NCI-H748 (cell line): ENCODE measurements around the gene ABCA2.
"Not testable (repeated sequence)": the region's sequence is repeated elsewhere in the genome, so short reads cannot be mapped to it uniquely, and the experiment has no call there.

ENCODE experiments used
- DNase-seq: peaks from one replicate; lab custom pipeline; 2025; ENCODE audit not compliant: unreplicated experiment; lab: John Stamatoyannopoulos, UW

ABCA2 gene

DNA sequence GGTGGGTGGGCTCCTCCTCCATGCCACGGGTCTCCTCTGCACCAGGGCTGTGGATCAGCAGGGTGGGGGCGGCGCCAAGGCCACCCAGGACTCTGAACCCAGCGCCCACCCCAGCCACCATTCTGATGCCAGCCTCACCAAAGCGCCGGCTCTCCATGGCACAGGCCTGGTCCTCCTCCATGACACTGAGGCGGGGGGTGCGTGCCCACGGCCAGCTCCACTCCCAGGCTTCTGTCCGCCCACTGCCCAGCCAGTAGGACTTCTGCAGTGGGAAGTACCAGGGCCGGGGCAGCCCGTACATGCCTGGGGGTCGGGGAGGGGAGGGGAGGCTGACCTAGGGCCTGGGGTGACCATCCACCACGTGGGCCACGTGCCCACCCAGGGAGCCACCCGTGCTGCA is 11.6 kb downstream of the ABCA2 start:
- DNase-seq, result no peak

DNA sequence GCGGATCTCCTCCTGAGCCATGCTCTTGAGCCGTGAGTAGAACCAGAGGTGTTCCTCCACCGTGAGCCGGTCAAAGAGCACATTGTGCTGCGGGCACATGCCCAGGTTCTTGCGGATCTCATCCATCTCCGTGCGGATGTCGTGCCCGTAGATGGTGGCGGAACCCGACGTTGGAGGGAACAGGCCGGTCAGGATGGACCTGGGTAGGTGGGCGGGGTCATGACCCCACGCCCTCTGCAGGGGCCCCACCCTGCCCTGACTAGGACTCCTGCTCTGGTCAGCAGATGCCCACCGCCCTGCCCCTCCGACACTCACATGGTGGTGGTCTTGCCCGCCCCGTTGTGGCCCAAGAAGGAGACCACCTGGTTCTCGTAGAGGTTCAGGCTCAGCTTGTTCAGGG is 12.1 kb downstream of the ABCA2 start:
- no peak for DNase-seq

DNA sequence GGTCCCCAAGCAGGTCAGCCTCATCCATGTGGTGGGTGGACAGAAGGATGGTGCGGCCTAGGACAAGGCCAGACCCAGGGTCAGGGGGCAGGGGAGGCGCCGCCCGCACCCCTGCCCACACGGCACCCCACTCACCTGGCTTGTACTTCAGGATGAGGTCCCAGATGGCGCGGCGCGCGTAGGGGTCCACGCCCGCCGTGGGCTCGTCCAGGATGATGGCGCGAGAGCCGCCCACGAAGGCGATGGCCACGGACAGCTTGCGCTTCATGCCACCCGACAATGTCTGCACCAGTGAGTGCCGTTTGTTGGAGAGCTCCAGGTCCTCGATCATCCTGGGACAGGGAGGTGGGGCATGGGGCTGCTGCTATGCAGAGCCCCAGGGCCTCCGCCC is 12.5 kb downstream of the ABCA2 start:
- DNase-seq, result no peak

DNA sequence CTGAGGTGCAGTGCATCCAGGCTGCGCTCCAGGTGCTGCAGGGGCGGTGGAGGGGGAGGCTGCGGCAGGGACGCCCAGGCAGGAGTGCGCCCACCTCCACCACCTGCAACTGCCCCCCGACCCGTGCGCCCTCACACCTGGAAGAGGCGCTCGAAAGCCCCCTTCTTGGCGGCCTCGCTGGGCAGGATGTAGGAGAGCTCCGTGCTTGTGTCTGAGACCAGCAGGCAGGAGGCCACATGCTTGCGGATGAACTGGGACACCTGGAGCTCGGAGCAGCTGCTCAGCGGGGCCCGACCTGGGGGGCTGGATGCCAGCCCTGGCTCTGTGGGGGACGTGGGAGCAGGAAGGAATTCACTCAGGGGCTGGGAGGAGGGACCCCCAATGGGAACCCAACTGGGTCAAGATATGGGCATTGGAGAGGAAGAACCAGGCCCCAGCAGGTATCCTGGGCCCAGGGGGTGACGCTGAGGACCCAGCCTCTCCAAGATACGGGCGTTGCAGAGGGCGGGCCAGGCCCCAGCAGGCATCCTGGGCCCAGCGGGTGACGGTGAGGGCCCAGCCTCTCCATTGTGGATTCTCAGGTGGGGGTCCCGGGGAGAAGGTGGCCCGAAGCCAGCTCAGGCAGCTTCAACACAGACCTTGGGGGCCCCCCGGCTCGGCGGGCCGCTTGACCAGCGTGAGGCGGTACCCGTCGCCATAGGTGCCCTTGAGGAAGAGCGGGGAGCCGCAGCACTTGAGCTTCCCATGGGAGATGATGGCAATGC is 13.1 kb downstream of the ABCA2 start:
- DNase-seq, result no peak

DNA sequence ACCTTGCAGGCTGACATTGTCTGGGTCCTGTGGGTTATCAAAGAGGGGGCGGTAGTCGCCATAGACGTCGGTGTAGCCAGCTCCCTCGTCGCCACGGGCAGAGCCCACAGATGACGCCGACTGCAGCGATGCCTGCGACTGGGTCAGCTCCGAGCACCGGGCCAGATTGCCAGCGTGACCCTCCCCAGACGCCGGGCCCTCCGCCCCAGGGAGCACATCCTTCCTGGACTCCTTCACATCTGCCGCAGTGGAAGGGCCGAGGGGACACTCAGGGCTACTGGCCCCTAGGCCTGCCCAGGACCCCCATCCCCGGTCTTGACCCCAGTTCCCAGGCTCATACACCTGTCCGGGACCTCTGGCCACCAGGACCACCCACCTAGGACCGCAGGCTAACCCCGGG is 13.9 kb downstream of the ABCA2 start:
- DNase-seq, result no peak

DNA sequence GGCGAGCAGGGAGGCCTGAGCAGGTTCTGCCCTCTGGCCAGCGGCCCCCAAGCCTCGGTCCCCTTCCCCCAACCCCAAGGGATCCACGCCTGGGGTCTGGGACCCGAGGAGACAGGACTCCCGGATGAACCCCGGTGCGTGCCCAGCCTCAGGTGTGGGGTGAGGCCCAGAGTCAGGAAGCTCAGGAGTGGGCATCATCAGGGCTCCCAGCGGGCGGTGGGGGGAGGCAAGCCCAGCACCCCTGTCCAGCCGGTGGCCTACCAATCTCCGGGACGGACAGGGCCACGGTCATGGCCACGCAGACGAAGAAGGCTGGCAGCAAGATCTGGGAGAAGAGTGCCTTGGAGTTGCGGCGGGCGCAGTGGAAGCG is 14.5 kb downstream of the ABCA2 start:
- DNase-seq, result no peak

DNA sequence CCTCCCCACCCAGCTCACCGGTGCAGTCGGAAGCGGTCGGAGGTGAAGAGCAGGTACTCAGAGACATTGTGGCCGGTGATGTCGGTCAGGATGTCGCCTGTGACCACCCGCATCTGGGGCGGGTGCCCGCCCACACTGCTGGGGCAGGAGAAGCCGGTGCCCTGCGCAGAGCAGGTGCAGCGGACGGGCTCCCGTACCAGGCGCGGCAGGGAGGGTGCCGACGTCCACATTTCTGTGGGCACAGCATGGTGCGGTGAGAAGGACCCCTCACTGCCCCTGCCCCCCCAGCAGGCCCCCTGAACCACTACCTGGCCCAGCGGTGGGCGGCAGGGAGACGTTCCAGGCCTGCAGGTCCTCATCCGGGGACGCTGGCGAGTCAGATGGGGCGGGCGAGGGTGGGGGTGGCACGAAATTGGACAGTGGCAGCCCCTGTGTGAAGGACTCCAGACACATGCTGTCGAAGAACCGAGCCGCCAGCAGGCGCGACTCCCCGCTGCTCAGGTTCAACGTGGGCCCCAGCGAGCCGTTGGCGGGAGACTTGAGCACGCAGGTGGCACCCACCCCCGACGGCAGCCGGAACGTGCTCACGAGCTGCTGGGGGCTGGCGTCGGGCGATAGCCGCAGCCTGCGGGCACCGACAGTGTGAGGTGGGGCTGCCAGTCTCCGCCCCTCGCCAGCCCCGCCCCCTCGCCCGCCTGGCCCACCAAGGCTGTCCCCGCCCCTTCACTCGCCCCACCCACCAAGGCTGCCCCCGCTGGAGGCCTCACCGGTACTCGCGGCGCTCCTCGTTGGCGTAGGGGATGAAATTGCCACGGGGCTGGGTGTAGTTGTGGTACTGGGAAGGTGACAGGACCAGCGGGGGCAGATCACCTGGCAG is 15.1 kb downstream of the ABCA2 start:
- DNase-seq, result no peak

DNA sequence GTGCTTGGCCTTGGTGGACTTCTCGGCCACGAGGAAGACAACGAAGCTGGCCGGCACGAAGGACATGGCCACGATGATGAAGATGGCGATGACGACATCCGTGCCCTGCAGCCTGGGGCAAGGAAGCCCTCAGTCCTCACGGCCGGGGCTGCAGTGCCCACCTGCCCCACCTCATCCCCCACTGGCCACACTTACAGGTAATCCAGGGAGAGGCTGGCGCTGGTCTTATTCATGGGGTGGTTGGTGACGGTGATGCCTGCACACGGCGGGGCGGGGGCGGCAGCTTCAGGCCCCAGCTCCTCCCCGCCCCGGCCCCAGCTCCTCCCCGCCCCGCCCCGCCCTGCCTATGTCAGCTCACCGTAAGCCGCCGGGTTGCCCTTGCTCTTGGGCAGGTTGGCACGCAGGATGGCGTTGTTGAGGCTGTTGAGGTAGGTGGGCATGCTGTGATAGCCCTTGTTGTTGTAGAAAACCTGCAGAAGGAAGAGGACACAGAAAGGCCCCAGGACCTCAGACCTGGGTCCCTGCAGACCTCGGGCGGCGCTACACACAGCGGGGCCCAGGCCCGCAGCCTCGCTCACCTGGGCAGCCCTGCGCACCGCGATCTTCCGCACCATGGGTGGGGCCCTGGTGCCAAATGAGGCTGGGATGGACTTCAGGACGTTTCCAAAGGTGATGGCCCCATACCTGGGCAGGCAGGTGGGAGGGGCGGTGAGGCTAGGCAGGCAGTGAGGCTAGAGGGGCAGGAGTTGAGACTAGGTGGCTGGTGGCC is 15.9 kb downstream of the ABCA2 start:
- no peak for DNase-seq

DNA sequence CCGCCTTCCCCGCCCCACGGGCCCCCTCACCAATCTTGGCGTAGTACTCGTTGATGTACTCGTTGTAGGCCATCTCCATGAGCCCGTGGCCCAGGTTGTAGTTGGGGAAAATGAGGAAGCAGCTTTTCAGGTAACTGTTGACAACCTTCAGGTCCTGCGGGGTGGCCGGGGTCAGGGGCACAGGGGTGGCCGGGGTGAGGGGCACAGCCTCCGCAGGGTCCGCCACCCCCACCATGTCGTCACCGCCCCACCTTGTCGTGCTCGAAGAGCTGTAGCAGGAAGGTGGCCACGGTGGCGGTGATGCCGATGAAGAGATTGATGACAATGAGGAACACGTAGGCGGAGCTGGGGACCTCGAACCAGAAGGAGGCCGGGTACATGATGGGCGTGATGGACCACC is 16.9 kb downstream of the ABCA2 start:
- no peak for DNase-seq

DNA sequence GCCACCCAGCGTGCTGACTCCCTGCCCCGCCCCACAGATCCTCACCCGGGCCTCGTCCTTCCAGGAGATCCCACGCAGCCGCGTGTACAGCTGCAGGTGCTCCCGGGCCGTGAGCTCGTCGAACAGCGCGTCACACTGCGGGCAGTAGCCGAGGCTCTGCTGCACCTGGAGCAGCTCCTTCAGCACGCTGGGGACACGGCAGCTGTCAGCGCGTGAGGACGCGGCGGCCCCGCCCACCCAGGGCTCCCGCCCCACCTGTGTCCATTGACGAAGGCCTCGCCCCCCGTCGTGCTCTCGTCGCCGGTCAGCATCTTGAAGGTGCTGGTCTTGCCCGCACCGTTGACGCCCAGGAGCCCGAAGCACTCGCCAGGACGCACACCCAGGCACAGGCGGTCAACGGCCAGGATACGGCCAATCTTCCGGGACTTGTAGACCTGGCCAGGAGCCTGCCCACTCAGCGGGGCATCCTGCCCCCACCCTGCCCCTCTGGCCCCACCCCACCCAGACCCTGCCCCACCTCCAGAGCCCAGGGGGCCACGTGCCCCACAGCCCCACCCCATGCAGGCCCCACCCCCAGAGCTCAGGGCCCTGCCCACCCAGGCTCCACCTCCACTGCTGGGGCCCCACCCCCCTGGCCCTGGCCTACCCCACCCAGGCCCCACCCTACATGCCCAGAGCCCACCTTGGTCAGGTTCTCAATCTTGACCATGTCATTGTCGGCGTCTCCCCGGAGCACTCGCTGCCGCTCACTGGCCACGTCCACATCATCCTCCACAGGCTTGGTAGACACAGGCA is 17.9 kb downstream of the ABCA2 start:
- DNase-seq, result no peak

DNA sequence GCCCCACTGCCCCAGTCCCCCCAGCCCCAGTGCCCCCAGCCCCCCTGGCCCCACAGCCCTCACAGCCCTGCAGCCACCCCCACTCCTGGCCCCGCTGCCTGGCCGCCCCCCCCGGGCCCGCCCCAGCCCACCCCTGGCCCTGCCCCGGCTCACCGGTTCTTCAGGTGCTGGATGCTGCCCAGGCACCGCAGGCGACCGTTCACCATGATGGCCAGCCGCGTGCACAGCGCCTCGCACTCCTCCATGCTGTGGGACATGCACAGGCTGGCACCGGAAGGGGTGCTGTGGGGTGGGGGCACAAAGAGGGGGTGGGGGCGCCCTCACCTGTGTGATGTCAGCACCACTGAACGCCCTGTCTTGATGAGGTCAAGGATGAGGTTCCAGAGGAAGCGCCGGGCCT is 18.8 kb downstream of the ABCA2 start:
- no peak for DNase-seq

DNA sequence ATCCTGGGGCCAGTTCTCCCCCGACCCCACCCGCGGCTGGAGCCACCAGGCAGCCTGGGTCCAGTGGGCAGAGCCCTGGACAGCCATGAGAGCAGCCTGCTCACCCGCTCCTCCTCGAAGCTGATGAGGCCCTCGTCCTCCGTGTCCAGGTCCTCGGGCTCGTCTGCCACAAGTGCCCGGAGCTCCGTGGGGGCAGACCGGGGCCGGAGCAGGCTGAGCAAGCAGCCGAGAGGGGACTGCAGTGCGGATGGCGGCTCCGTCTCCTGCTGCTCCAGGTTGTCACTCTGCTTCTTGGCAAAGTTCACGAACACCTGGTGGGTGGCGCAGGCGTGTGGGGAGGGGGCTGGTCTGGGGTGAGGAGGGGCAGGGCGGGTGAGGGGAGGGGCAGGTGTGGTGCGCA is 19.7 kb downstream of the ABCA2 start:
- no peak for DNase-seq

DNA sequence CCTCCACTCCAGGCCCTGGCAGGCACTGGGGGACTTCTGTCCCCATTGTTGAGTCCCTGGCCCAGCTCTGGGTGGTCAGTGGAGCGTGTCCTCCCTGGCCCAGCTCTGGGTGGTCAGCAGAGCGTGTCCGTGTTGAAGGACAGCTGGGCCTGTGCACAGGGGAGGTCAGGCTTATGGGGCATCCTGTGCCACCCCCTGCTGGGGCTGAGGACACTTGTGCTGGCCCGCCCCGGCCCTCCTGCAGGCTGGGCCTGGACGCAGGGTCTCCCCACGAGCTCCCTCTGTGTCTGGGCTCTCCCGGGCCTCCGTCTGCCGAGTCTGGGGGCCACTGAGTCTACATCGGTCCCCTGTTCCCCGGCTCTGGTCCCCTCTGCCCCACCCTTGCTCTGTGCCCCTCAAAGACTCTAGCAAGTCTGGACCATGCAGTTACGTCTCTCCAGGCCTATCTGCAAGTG is 20.2 kb downstream of the ABCA2 start:
- no peak for DNase-seq

DNA sequence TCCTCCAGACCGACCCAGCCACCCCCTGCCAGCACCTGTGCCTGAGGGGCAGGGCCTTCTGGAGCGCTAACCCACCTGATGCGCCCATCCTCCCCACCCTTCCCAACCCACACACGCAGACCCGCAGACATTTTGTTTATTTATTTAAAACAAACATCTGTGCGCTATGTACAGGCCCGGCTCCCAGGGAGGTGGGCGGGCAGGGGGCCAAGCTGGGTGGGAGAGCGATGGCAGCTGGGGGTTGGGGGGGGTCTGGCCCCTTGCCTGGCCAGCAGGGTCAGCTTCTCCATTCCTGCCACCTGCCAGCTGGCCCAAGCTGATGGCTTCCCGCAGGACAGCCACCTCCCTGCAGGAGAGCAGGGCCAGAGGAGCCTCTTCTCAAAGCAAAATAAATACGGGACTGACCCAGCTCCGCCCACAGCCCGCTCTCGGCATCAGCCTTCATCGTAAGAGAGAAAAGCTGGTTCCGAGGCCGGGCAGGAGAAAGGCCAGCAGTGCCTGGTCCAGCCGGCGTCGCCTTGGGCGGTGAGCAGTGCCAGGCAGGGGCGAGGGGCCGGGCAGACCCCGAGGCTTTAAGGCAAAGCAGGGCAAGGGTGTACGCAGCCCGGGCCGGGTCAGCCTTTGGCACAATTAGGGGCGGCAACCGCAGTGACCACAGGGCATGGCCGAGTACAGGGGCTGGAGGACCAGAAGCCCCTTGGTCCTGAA is 20.8 kb downstream of the ABCA2 start:
- peak; percentile 46 for DNase-seq

DNA sequence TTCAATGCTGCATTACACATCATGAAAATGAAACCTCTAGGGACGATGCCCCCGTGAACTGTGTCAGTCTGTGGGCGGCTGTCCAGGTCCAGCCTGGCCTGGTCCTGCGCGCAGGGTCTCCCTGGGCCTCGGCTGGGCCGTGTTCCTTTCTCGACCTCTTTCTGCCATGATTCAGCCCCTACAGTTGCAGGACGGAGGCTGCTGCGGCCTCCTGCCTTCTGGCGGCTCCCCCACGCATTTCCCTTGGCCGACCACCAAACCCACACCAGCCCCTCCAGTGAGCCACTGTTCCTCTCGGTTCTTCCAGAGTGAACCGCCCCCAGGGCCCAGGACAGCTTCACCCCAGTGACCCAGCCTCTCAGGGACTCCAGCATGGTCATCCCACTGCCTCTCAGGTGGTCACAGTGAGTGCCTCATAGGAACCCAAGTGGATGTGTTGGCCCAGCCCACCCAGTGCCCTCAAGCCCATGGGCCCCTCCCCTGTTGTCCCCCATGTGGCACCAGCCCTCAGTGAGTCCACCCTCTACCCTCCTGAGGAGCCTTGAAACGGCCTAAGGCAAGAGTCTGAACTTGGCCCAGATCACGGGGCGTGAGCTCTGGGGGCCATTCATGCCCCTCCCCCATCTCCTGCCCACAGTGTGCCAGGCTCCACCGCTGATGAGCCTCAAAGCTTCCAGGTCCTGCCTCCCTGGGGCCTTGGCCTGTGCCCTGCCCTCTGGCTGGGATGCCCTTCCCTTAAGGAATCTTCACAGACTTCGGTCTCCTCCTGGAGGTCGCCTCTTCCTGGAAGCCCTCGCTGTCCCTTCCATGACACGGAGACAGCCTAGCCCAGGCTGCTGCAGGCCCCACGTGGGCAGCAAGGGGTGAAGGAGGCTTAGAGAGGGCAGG is 21.7 kb downstream of the ABCA2 start:
- DNase-seq, result no peak

DNA sequence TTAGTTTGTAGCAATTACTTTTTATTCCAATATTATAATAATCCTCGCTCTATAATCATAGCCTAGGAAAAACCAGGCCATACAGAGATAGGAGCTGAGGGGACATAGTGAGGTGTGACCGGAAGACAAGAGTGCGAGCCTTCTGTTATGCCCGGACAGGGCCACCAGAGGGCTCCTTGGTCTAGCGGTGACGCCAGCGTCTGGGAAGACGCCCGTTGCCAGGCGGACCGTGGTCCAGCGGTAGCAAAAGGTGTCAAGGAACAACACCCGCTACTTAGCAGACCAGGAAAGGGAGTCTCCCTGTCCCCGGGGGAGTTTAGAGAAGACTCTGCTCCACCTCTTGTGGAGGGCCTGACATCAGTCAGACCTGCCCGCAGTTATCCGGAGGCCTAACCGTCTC is 23.8 kb downstream of the ABCA2 start:
- not testable (repeated sequence) for DNase-seq

DNA sequence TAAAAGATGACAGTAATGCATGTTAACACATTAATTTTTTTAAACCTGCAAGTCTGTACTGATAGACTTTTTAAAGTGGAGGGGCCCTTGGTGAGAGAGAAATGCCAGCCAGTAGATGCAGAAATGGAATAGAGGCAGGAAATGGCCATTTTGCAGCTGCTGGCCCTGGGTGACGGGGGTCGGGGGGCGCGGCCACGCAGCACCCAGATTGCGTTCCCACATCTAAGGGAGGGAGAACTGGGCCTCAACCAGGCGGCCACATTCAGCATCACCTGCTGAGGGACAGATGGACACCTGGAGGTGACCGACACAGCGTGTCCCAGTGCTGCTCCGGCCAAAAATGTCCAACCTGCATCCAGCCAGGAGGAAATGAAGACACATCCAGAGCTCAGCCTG is 25.4 kb downstream of the ABCA2 start:
- DNase-seq, result no peak

DNA sequence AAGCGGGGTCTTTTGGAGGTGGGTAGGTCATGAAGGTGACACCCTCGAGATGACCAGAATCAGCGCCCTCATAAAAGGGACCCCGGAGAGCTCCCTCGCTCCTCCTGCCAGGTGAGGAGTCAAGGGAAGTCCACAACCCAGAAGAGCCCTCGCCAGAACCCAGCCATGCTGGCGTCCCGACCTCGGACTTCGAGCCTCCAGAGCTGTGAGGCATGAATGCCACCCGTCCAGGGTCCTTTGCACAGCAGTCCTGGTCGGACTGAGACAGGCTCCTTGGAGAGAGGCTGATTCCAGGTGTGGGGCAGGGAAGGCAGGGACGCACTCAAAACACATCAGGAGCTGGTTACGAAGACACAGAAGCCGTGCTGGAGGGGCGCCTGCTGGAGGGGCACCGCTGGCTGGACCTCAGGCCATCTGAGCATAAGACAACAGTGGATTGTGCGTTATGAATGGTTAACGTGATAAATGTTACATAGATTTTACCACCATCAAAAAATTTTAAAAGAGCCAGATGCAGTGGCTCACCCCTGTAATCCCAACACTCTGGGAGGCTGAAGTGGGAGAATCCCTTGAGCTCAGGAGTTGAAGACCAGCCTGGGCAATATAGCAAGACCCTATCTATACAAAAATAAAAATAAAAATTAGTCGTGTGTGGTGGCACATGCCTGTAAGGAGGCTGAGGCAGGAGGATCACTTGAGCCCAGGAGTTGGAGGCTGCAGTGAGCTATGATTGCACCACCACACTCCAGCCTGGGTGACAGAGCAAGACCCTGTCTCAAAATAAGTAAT is 26.0 kb downstream of the ABCA2 start:
- DNase-seq, result no peak
